MM.1S (cell line): ENCODE measurements around the gene KCND3.

ENCODE experiments used
- CTCF ChIP-seq: fragments of 300-600 bp; sonication (generic); IDR thresholded peaks from 2 replicates; pipeline ENCODE4 v1.5.1; 2016; ENCODE audit warnings: antibody characterized with exemption, low read length, mixed read lengths
- EZH2 ChIP-seq: fragments of 300-600 bp; sonication (generic); optimal IDR thresholded peaks from 2 replicates; pipeline ENCODE3; 2017; ENCODE audit warnings: low read depth, mild to moderate bottlenecking, antibody characterized with exemption, low read length, mixed read lengths

GRCh38 chr1:111852261-111852721, 137.2 kb downstream of the KCND3 start:
- TF ChIP-seq CTCF, result no peak
- TF ChIP-seq EZH2, result no peak
